ENCODE measurements around the gene DLGAP4. TPM values are rescaled to one million over a fixed set of nuclear protein-coding genes. Genes with fewer than 3 reads are reported as not detected.
A peak's percentile ranks its signal among the peaks of the same experiment; 100 is the strongest.

Gene DLGAP4
- polyA plus RNA-seq, 1 donor (not counting 4 experiments of a cell fraction or from before 2014, with no cell fraction given), result 9.6 TPM

DNA sequence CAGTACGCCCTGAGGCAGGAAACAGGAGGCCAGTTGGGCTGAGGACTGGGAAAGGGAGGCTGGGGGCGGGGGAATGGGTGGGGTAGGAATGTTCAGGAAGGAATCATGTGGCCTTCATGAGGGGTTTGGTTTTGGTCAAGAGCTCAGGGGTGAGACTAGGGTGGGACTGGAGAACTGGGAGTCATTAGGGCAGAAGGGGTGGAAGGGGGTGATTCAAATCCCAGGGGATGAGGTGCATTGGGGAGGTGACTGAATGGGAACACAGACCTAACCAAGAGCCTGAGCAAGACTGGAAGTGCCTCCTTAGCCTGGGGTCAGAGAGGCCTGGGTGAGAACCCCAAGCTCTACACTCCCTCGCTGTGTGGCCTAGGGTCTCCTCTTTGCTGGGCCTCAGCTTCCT is 86.8 kb downstream of the DLGAP4 start:
- dilution Hi-C loops (cut with MboI; ENCODE audit: extremely low pct_ligation_motif_present, low sequenced_read_pairs), result no loop called here

DNA sequence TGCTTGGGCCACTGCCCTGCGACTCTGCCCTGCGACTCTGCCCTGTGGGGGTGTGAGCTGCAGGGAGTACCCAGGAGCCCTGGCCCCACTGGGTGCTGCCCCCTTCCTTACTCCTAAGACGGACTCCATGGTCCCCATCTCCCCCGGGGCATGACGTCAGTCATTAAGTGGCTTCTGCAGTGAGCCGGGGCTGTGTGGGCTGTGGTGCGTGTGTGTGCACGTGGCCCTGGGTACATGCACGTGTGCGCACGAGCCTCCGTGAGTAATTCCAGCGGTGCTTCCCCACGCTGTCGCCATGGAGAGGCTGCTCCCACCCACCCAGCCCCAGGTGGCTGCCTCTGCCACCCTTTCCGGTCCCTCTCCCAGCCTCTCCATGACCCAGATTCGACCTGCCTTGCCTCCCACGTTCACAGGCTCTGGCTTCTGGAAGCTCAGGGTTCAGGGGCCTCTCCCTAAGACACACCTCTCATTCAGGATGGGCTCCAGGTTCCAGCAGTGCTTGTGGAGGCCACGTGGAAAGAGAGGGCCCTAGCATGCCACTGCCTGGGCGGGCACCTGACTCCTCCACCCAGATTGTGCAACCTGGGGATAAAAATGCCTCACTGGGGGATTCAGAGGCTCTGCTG is 88.3 kb downstream of the DLGAP4 start:
- no peaks in the 10 kb centered on the region for H3K9me3 ChIP-seq (ENCODE audit: control insufficient read depth, low read depth, low read length)
- no peaks in the 10 kb centered on the region for H3K79me2 ChIP-seq (ENCODE audit: control insufficient read depth, insufficient read depth, low read length)
- H3K4me2 ChIP-seq (ENCODE audit: control insufficient read depth, extremely low read depth, insufficient read depth, low read depth, low read length), result no peak overlapping the region
- peaks cover 5% of the 10 kb centered on the region for H3K27me3 ChIP-seq (ENCODE audit: control insufficient read depth, extremely low read depth, insufficient read depth, low read length)
- H3K36me3 ChIP-seq (ENCODE audit: control insufficient read depth in 2 of 2, extremely low read depth in 1 of 2, insufficient read depth in 2 of 2, low read length in 2 of 2), result no peaks in the 10 kb centered on the region
- H3K9me1 ChIP-seq (ENCODE audit: control insufficient read depth, extremely low read depth, insufficient read depth, low read length), result no peaks in the 10 kb centered on the region
- H3K4me3 ChIP-seq (ENCODE audit: control insufficient read depth in 2 of 3, extremely low read depth in 1 of 3, insufficient read depth in 2 of 3, low read depth in 1 of 3, low read length in 3 of 3), result no peak overlapping the region
- peak overlapping the region; percentile 54 for H2AFZ ChIP-seq (ENCODE audit: control insufficient read depth, low read length)
- no peak overlapping the region for H3K27ac ChIP-seq (ENCODE audit: control insufficient read depth, insufficient read depth, low read length)
- H3K4me1 ChIP-seq (ENCODE audit: control insufficient read depth, extremely low read depth, insufficient read depth, low read length), result peaks cover 10% of the 10 kb centered on the region
- peak overlapping the region; percentile 45 for H3K9ac ChIP-seq (ENCODE audit: control insufficient read depth, extremely low read depth, insufficient read depth, low read length)
- FAIRE-seq (no peak), DNase-seq (ENCODE audit: low read depth, low spot score) (peak; percentile 54)
- dilution Hi-C loops (cut with MboI; ENCODE audit: extremely low pct_ligation_motif_present, low sequenced_read_pairs), result no loop called here
- no peak for TF ChIP-seq EZH2 (IDR thresholded peaks at IDR 0.05; ENCODE audit: low read length)
- TF ChIP-seq, protein P1, sequence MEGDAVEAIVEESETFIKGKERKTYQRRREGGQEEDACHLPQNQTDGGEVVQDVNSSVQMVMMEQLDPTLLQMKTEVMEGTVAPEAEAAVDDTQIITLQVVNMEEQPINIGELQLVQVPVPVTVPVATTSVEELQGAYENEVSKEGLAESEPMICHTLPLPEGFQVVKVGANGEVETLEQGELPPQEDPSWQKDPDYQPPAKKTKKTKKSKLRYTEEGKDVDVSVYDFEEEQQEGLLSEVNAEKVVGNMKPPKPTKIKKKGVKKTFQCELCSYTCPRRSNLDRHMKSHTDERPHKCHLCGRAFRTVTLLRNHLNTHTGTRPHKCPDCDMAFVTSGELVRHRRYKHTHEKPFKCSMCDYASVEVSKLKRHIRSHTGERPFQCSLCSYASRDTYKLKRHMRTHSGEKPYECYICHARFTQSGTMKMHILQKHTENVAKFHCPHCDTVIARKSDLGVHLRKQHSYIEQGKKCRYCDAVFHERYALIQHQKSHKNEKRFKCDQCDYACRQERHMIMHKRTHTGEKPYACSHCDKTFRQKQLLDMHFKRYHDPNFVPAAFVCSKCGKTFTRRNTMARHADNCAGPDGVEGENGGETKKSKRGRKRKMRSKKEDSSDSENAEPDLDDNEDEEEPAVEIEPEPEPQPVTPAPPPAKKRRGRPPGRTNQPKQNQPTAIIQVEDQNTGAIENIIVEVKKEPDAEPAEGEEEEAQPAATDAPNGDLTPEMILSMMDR (optimal IDR thresholded peaks at IDR 0.05 in 1 of 3, IDR thresholded peaks at IDR 0.05 in 1 of 3, conservative IDR thresholded peaks at IDR 0.05 in 1 of 3; ENCODE audit: extremely low read depth in 1 of 3, insufficient read depth in 2 of 3, low read length in 3 of 3), result no peak
- H4K20me1 ChIP-seq (ENCODE audit: control insufficient read depth, extremely low read depth, insufficient read depth, low read length), result no peaks in the 10 kb centered on the region

More for the DNA sequence above, 86.8 kb downstream of the DLGAP4 start:
- H2AFZ ChIP-seq (ENCODE audit: control insufficient read depth, low read length), result no peak overlapping the region
- no peak for TF ChIP-seq EZH2 (IDR thresholded peaks at IDR 0.05; ENCODE audit: low read length)
- TF ChIP-seq, protein P1 (optimal IDR thresholded peaks at IDR 0.05 in 1 of 3, IDR thresholded peaks at IDR 0.05 in 1 of 3, conservative IDR thresholded peaks at IDR 0.05 in 1 of 3; ENCODE audit: extremely low read depth in 1 of 3, insufficient read depth in 2 of 3, low read length in 3 of 3), result no peak
- H3K27ac ChIP-seq (ENCODE audit: control insufficient read depth, insufficient read depth, low read length), result no peak overlapping the region
- H3K4me3 ChIP-seq (ENCODE audit: control insufficient read depth in 2 of 3, extremely low read depth in 1 of 3, insufficient read depth in 2 of 3, low read depth in 1 of 3, low read length in 3 of 3), result no peak overlapping the region
- no peak overlapping the region for H3K4me2 ChIP-seq (ENCODE audit: control insufficient read depth, extremely low read depth, insufficient read depth, low read depth, low read length)
- H3K27me3 ChIP-seq (ENCODE audit: control insufficient read depth, extremely low read depth, insufficient read depth, low read length), result peaks cover 5% of the 10 kb centered on the region
- H3K36me3 ChIP-seq (ENCODE audit: control insufficient read depth in 2 of 2, extremely low read depth in 1 of 2, insufficient read depth in 2 of 2, low read length in 2 of 2), result no peaks in the 10 kb centered on the region
- FAIRE-seq, result no peak
- no peaks in the 10 kb centered on the region for H3K79me2 ChIP-seq (ENCODE audit: control insufficient read depth, insufficient read depth, low read length)
- H4K20me1 ChIP-seq (ENCODE audit: control insufficient read depth, extremely low read depth, insufficient read depth, low read length), result no peaks in the 10 kb centered on the region
- DNase-seq (ENCODE audit: low read depth, low spot score), result no peak
- peaks cover 10% of the 10 kb centered on the region for H3K4me1 ChIP-seq (ENCODE audit: control insufficient read depth, extremely low read depth, insufficient read depth, low read length)
- no peaks in the 10 kb centered on the region for H3K9me3 ChIP-seq (ENCODE audit: control insufficient read depth, low read depth, low read length)
- no peak overlapping the region for H3K9ac ChIP-seq (ENCODE audit: control insufficient read depth, extremely low read depth, insufficient read depth, low read length)
- H3K9me1 ChIP-seq (ENCODE audit: control insufficient read depth, extremely low read depth, insufficient read depth, low read length), result no peaks in the 10 kb centered on the region
